22Rv1 (cell line): ENCODE results near the gene CDKAL1.

Experiments used
- H3K27ac ChIP-seq: fragments of 450-650 bp; 2 replicates; pipeline ENCODE4 v1.5.1; 2017
- CTCF ChIP-seq: fragments of 450-650 bp; IDR thresholded peaks from 2 replicates; pipeline ENCODE4 v1.5.1; 2017; ENCODE audit warnings: mild to moderate bottlenecking
- ZFX ChIP-seq: fragments of 450-650 bp; IDR thresholded peaks from 2 replicates; pipeline ENCODE4 v1.6.1; 2017; ENCODE audit warnings: antibody characterized with exemption, borderline replicate concordance

Gene CDKAL1

GRCh38 chr6:20684474-20684873, 150.2 kb downstream of the CDKAL1 start:
- no peak for TF ChIP-seq CTCF
- H3K27ac ChIP-seq = no peak overlapping the region

GRCh38 chr6:20686142-20686541, 151.9 kb downstream of the CDKAL1 start:
- H3K27ac ChIP-seq = no peak overlapping the region
- TF ChIP-seq CTCF (no peak), ZFX (no peak)

GRCh38 chr6:20687494-20687893, 153.2 kb downstream of the CDKAL1 start:
- H3K27ac ChIP-seq = no peak overlapping the region
- TF ChIP-seq CTCF (no peak), ZFX (no peak)

- no peak overlapping the region for H3K27ac ChIP-seq
- TF ChIP-seq CTCF (no peak), ZFX (no peak)
Measured at GRCh38 chr6:20688710-20689500, 154.6 kb downstream of the CDKAL1 start.

GRCh38 chr6:20691185-20691584, 156.9 kb downstream of the CDKAL1 start:
- TF ChIP-seq CTCF = no peak
- TF ChIP-seq ZFX = no peak
- H3K27ac ChIP-seq = no peak overlapping the region

GRCh38 chr6:20692023-20692422, 157.8 kb downstream of the CDKAL1 start:
- no peak for TF ChIP-seq ZFX
- no peak for TF ChIP-seq CTCF
- no peak overlapping the region for H3K27ac ChIP-seq

GRCh38 chr6:20693466-20694063, 159.3 kb downstream of the CDKAL1 start:
- no peak for TF ChIP-seq ZFX
- TF ChIP-seq CTCF = no peak
- no peak overlapping the region for H3K27ac ChIP-seq
